MM.1S (cell line): ENCODE measurements around the gene DCLK1.

ENCODE experiments used
- DNase-seq: peaks from one replicate; pipeline ENCODE4 v3.0.0-alpha.2; 2015
- H2AFZ ChIP-seq: fragments of 300-600 bp; sonication (generic); 2 replicates; pipeline ENCODE4 v1.6.0; 2016; ENCODE audit warnings: antibody characterized with exemption, low read length
- H3F3A ChIP-seq: fragments of 300-600 bp; sonication (generic); 2 replicates; pipeline ENCODE4 v1.6.1; 2016; ENCODE audit warnings: mild to moderate bottlenecking, antibody characterized with exemption, low read length, moderate library complexity, mixed read lengths; ENCODE audit not compliant: insufficient read depth
- H3K27ac ChIP-seq: fragments of 300-600 bp; sonication (generic); 2 replicates; pipeline ENCODE4 v1.5.1; 2016; ENCODE audit warnings: mild to moderate bottlenecking, low read length
- H3K27me3 ChIP-seq: fragments of 300-600 bp; sonication (generic); replicated peaks from 2 replicates; pipeline ENCODE4 v1.6.0; 2016; ENCODE audit warnings: low read length; ENCODE audit not compliant: insufficient read depth
- H3K36me3 ChIP-seq: fragments of 300-600 bp; sonication (generic); replicated peaks from 2 replicates; pipeline ENCODE4 v1.6.1; 2016; ENCODE audit warnings: mild to moderate bottlenecking, low read length, mixed read lengths; ENCODE audit not compliant: insufficient read depth
- H3K4me1 ChIP-seq: fragments of 300-600 bp; sonication (generic); 2 replicates; pipeline ENCODE4 v1.6.1; 2016; ENCODE audit warnings: low read length, mixed read lengths
- H3K4me2 ChIP-seq: fragments of 300-600 bp; sonication (generic); 2 replicates; pipeline ENCODE4 v1.6.0; 2016; ENCODE audit warnings: low read depth, low read length
- H3K4me3 ChIP-seq: fragments of 300-600 bp; sonication (generic); 2 replicates; pipeline ENCODE4 v1.5.1; 2016; ENCODE audit warnings: low read length, mixed read lengths
- H3K79me2 ChIP-seq: fragments of 300-600 bp; sonication (generic); 2 replicates; pipeline ENCODE4 v1.6.1; 2016; ENCODE audit warnings: mixed run types, low read length, mixed read lengths
- H3K9ac ChIP-seq: fragments of 300-600 bp; sonication (generic); 2 replicates; pipeline ENCODE4 v1.6.1; 2016; ENCODE audit warnings: low read length, mixed read lengths
- H3K9me2 ChIP-seq: fragments of 300-600 bp; sonication (generic); replicated peaks from 2 replicates; pipeline ENCODE4 v1.6.1; 2016; ENCODE audit warnings: mild to moderate bottlenecking, low read length, mixed read lengths; ENCODE audit not compliant: insufficient read depth
- H3K9me3 ChIP-seq: fragments of 300-600 bp; sonication (generic); replicated peaks from 2 replicates; pipeline ENCODE4 v1.6.1; 2016; ENCODE audit warnings: mild to moderate bottlenecking, low read length, mixed read lengths; ENCODE audit not compliant: insufficient read depth
- H4K20me1 ChIP-seq: fragments of 300-600 bp; sonication (generic); 2 replicates; pipeline ENCODE4 v1.6.1; 2016; ENCODE audit warnings: mild to moderate bottlenecking, low read length, moderate library complexity, mixed read lengths; ENCODE audit not compliant: insufficient read depth
- EZH2 ChIP-seq: fragments of 300-600 bp; sonication (generic); optimal IDR thresholded peaks from 2 replicates; pipeline ENCODE3; 2017; ENCODE audit warnings: low read depth, mild to moderate bottlenecking, antibody characterized with exemption, low read length, mixed read lengths
- EZH2phosphoT487 ChIP-seq: fragments of 300-600 bp; sonication (generic); IDR thresholded peaks from 2 replicates; pipeline ENCODE4 v1.6.1; 2018; ENCODE audit warnings: antibody characterized with exemption, low read length
- TF ChIP-seq, protein P1 (sequence below): fragments of 300-600 bp; sonication (generic); IDR thresholded peaks from 2 replicates; pipeline ENCODE4 v1.5.1; 2016; ENCODE audit warnings: antibody characterized with exemption, low read length, mixed read lengths

The DCLK1 gene

DNA sequence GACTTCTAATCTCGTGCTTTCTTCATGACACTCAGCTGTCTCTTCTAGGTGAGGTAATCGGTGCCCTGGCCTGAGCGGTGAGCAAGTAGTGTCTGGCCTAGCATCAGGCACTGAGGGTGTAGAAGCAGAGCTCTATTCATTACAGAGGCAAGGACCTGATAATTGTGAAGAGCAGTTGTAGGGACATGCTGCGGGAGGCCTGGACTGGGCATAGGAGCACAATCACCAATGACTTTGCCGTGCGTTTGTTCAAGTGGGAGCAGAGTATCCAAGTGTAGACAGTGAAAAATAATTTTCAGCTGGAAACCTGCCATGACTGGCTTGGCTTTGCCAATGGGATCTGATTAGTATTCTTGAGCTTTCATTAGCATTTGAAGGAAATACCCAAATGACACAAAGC, 32.1 kb upstream of the DCLK1 start:
- TF ChIP-seq EZH2: no peak
- TF ChIP-seq, protein P1, sequence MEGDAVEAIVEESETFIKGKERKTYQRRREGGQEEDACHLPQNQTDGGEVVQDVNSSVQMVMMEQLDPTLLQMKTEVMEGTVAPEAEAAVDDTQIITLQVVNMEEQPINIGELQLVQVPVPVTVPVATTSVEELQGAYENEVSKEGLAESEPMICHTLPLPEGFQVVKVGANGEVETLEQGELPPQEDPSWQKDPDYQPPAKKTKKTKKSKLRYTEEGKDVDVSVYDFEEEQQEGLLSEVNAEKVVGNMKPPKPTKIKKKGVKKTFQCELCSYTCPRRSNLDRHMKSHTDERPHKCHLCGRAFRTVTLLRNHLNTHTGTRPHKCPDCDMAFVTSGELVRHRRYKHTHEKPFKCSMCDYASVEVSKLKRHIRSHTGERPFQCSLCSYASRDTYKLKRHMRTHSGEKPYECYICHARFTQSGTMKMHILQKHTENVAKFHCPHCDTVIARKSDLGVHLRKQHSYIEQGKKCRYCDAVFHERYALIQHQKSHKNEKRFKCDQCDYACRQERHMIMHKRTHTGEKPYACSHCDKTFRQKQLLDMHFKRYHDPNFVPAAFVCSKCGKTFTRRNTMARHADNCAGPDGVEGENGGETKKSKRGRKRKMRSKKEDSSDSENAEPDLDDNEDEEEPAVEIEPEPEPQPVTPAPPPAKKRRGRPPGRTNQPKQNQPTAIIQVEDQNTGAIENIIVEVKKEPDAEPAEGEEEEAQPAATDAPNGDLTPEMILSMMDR: no peak
- no peak overlapping the region for H3K27ac ChIP-seq
- no peak overlapping the region for H3K4me3 ChIP-seq
- H3K4me2 ChIP-seq: no peak overlapping the region
- no peaks in the 10 kb centered on the region for H3K9me2 ChIP-seq
- H3K79me2 ChIP-seq: no peaks in the 10 kb centered on the region
- no peaks in the 10 kb centered on the region for H3K4me1 ChIP-seq
- H3K9me3 ChIP-seq: no peaks in the 10 kb centered on the region
- H3F3A ChIP-seq: no peaks in the 10 kb centered on the region
- no peak overlapping the region for H3K9ac ChIP-seq
- H4K20me1 ChIP-seq: no peaks in the 10 kb centered on the region
- H3K27me3 ChIP-seq: no peaks in the 10 kb centered on the region
- no peaks in the 10 kb centered on the region for H3K36me3 ChIP-seq
- no peak overlapping the region for H2AFZ ChIP-seq
- no peak for DNase-seq

DNA sequence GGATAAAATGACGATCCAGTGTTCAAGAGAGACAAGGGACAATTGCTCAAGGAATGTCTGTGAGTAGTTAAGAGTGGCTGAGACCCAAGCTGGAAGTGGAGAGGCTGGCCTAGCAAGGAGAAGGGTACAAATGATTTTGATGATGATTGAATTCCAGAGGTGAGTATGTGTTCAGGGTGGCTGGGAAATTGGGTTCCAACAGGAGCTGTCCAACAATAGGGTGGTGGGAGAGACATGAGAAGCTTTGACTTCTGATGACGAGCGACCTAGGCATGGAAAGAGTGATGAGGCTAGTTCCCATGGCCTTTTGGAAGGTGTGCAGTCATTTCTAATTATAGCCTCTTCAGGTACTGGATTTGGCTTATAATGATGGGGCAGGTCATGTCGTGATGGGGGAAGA, 29.1 kb upstream of the DCLK1 start:
- H3K4me1 ChIP-seq: no peaks in the 10 kb centered on the region

DNA sequence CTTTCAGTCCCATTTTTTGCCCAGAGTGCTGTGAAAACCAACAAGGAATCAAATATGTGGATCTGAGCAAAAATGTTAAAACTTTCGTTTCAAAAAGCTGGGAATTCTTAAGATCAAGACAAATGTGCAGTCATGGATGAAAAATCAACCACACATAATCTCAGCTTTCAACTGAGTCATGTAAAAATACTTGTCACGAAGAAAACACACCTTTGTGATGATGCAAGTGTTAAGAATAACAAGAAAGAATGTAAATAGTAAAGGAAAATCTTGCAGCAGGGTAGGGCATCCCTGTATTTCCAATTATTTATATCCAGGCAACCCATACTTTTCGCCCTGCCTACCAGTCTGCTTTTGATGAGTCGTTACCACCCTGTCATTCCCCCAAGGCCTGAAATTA, 27.4 kb upstream of the DCLK1 start:
- TF ChIP-seq EZH2phosphoT487 (no peak), EZH2 (no peak)
- TF ChIP-seq, protein P1: no peak
- Histone ChIP-seq H3K27ac (no peak overlapping the region), H3K4me1 (no peaks in the 10 kb centered on the region), H3K9ac (no peak overlapping the region), H3K9me2 (no peaks in the 10 kb centered on the region), H3K9me3 (no peaks in the 10 kb centered on the region), H3K4me3 (no peak overlapping the region), H3F3A (no peaks in the 10 kb centered on the region), H3K4me2 (no peak overlapping the region), H4K20me1 (no peaks in the 10 kb centered on the region), H3K27me3 (no peaks in the 10 kb centered on the region), H3K36me3 (no peaks in the 10 kb centered on the region), H2AFZ (no peak overlapping the region), H3K79me2 (no peaks in the 10 kb centered on the region)
- no peak for DNase-seq

More for the DNA sequence above, 29.1 kb upstream of the DCLK1 start:
- no peak for TF ChIP-seq EZH2phosphoT487
- TF ChIP-seq, protein P1: no peak
- no peak for TF ChIP-seq EZH2
- Histone ChIP-seq H3K9ac (no peak overlapping the region), H4K20me1 (no peaks in the 10 kb centered on the region), H3K9me3 (no peaks in the 10 kb centered on the region), H3K27me3 (no peaks in the 10 kb centered on the region), H3K36me3 (no peaks in the 10 kb centered on the region), H3K4me3 (no peak overlapping the region), H2AFZ (no peak overlapping the region), H3K9me2 (no peaks in the 10 kb centered on the region), H3K27ac (no peak overlapping the region), H3K4me2 (no peak overlapping the region), H3F3A (no peaks in the 10 kb centered on the region), H3K79me2 (no peaks in the 10 kb centered on the region)
- no peak for DNase-seq

DNA sequence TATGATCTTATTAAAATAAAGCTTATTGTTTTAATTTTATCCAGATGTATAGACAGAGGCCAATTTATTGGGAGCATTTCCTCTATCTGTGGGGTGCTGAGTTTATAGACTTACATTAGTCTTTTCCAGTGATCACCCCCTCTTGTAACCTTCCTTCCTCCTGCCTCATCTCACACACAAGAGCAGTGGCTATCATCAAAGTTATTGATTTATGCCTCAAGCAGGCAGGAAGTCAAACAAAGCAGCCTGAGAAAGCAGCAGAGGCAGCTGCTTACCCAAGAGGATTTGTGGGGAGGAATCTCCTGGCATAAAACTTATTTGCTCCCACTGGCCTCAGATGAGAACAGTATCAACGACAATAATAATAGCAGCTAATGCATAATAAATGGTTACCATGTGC, 26.3 kb upstream of the DCLK1 start:
- H3K27me3 ChIP-seq: no peaks in the 10 kb centered on the region
- H3K4me3 ChIP-seq: no peak overlapping the region
- no peaks in the 10 kb centered on the region for H4K20me1 ChIP-seq
- no peaks in the 10 kb centered on the region for H3K9me3 ChIP-seq
- no peak overlapping the region for H3K27ac ChIP-seq
- H3K79me2 ChIP-seq: no peaks in the 10 kb centered on the region
- TF ChIP-seq EZH2phosphoT487 (no peak), EZH2 (no peak)
- TF ChIP-seq, protein P1: no peak
- H3F3A ChIP-seq: no peaks in the 10 kb centered on the region
- no peaks in the 10 kb centered on the region for H3K9me2 ChIP-seq
- H3K4me1 ChIP-seq: no peaks in the 10 kb centered on the region
- H3K9ac ChIP-seq: no peak overlapping the region
- H3K4me2 ChIP-seq: no peak overlapping the region
- H2AFZ ChIP-seq: no peak overlapping the region
- no peak for DNase-seq
- H3K36me3 ChIP-seq: no peaks in the 10 kb centered on the region
